ENCODE measurements around the gene IL4I1.

DNA sequence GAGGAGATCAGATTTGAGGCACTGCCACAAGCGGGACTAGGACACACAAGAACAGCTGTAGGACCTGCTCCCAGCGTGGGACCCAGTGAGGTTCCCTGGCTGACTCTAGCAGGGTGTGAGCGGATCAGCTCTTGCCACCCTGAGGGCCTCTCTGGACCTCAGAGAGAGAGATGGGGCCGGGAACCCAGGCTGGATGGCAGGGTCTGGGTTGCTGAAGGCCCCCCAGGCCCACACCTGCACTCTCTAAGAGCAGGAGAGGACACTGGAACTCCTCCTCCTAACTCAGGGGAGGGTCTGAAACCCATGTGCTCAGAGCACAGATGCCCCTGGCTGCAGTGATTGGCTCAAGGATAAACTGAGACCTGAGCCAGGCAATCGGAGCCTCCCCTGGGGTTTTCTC, 13.5 kb upstream of the IL4I1 start:
- TF ChIP-seq POLR2A (IDR thresholded peaks at IDR 0.05; ENCODE audit: extremely low read depth, insufficient read length): no peak
- TF ChIP-seq, protein P1, sequence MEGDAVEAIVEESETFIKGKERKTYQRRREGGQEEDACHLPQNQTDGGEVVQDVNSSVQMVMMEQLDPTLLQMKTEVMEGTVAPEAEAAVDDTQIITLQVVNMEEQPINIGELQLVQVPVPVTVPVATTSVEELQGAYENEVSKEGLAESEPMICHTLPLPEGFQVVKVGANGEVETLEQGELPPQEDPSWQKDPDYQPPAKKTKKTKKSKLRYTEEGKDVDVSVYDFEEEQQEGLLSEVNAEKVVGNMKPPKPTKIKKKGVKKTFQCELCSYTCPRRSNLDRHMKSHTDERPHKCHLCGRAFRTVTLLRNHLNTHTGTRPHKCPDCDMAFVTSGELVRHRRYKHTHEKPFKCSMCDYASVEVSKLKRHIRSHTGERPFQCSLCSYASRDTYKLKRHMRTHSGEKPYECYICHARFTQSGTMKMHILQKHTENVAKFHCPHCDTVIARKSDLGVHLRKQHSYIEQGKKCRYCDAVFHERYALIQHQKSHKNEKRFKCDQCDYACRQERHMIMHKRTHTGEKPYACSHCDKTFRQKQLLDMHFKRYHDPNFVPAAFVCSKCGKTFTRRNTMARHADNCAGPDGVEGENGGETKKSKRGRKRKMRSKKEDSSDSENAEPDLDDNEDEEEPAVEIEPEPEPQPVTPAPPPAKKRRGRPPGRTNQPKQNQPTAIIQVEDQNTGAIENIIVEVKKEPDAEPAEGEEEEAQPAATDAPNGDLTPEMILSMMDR (IDR thresholded peaks at IDR 0.05; ENCODE audit: low read depth, low read length): no peak

Measured in NB4 (cell line).